Brain pericyte (primary cell): Measurements from ENCODE around the gene RAB3C.
A peak's percentile ranks its signal among the peaks of the same experiment; 100 is the strongest.
"Not testable (repeated sequence)": the region's sequence is repeated elsewhere in the genome, so short reads cannot be mapped to it uniquely, and the experiment has no call there.

Source experiments
- DNase-seq: peaks from one replicate; pipeline ENCODE4 v3.0.0-alpha.2; 2012; ENCODE audit warnings: low read depth, low spot score

Gene RAB3C

GRCh38 chr5:58582803-58583491, at the start of gene RAB3C:
Gene RAB3C (plus strand): TSS chr5:58583075. CDS start chr5:58583209, 134 bp downstream.
- DNase-seq: peak; percentile 77

- not testable (repeated sequence) for DNase-seq
These were observed 40.9 kb upstream of the RAB3C start for GRCh38 chr5:58541935-58542334.

- DNase-seq: no peak
These were observed 40.2 kb upstream of the RAB3C start for GRCh38 chr5:58542709-58543108.

GRCh38 chr5:58543723-58544122, 39.2 kb upstream of the RAB3C start:
- no peak for DNase-seq

- no peak for DNase-seq
These were observed 38.7 kb upstream of the RAB3C start for GRCh38 chr5:58544195-58544594.

- DNase-seq: no peak
These were observed 37.9 kb upstream of the RAB3C start for GRCh38 chr5:58544926-58545325.

GRCh38 chr5:58545912-58546311, 37.0 kb upstream of the RAB3C start:
- DNase-seq: no peak

- no peak for DNase-seq
These were observed 34.8 kb upstream of the RAB3C start for GRCh38 chr5:58548068-58548467.

- no peak for DNase-seq
These were observed 31.4 kb upstream of the RAB3C start for GRCh38 chr5:58551492-58551891.

- DNase-seq: not testable (repeated sequence)
These were observed 25.1 kb upstream of the RAB3C start for GRCh38 chr5:58557665-58558338.

GRCh38 chr5:58563016-58563700, 19.7 kb upstream of the RAB3C start:
- DNase-seq: not testable (repeated sequence)

- not testable (repeated sequence) for DNase-seq
These were observed 18.6 kb upstream of the RAB3C start for GRCh38 chr5:58564043-58564832.

- no peak for DNase-seq
These were observed 17.8 kb upstream of the RAB3C start for GRCh38 chr5:58565033-58565432.

GRCh38 chr5:58571501-58571900, 11.4 kb upstream of the RAB3C start:
- DNase-seq: no peak

- not testable (repeated sequence) for DNase-seq
These were observed 9.9 kb upstream of the RAB3C start for GRCh38 chr5:58572973-58573372.

- no peak for DNase-seq
These were observed 3.1 kb upstream of the RAB3C start for GRCh38 chr5:58579781-58580180.

- no peak for DNase-seq
These were observed 664 bp upstream of the RAB3C start for GRCh38 chr5:58582019-58582802.

- DNase-seq: no peak
These were observed 13.1 kb downstream of the RAB3C start for GRCh38 chr5:58595952-58596351.

- DNase-seq: no peak
These were observed 15.6 kb downstream of the RAB3C start for GRCh38 chr5:58598440-58598839.

GRCh38 chr5:58599217-58599616, 16.3 kb downstream of the RAB3C start:
- DNase-seq: no peak

- DNase-seq: not testable (repeated sequence)
These were observed 17.7 kb downstream of the RAB3C start for GRCh38 chr5:58600613-58601012.
